ENCODE results near the gene CHST2. TPM values are rescaled to one million over a fixed set of nuclear protein-coding genes. Genes with fewer than 3 reads are reported as not detected.
A peak's percentile ranks its signal among the peaks of the same experiment; 100 is the strongest.

The CHST2 gene
- polyA plus RNA-seq, 4 donors = 0.81 to 3.4 (median 2.2) TPM; not detected in 1

GRCh38 chr3:143122089-143122430 lies 2.5 kb downstream of the CHST2 start:
- FAIRE-seq = no peak
- Histone ChIP-seq H3K9me3 (ENCODE audit: control insufficient read depth in 2 of 2, insufficient read depth in 1 of 2, low read depth in 1 of 2, low read length in 1 of 2) (peaks cover 0 to 2% of the 10 kb centered on the region in 2 donors), H3K27ac (ENCODE audit: low read depth in 1 of 3, low read length in 2 of 3) (no peak overlapping the region), H3K4me3 (ENCODE audit: low read depth in 1 of 3, low read length in 3 of 3) (no peak overlapping the region), H3K27me3 (ENCODE audit: control insufficient read depth in 3 of 3, insufficient read depth in 3 of 3, low read length in 3 of 3) (peaks cover 0 to 63% (median 14%) of the 10 kb centered on the region in 3 donors), H3K36me3 (ENCODE audit: control insufficient read depth in 3 of 3, insufficient read depth in 2 of 3, low read depth in 1 of 3, low read length in 3 of 3) (peaks cover 0 to 9% (median 0%) of the 10 kb centered on the region in 3 donors), H3K4me1 (ENCODE audit: control insufficient read depth in 3 of 3, insufficient read depth in 2 of 3, low read depth in 1 of 3, low read length in 2 of 3) (peaks cover 0 to 4% (median 0%) of the 10 kb centered on the region in 3 donors)
- no peak for DNase-seq
- WGBS, 3 donors = 94 to 97% (median 95%) methylated on average over 16 of the region's 16 CpGs

GRCh38 chr3:143122608-143123352 lies 3.2 kb downstream of the CHST2 start:
- Histone ChIP-seq H3K27ac (ENCODE audit: low read depth in 1 of 3, low read length in 2 of 3) (peak overlapping the region in 1 of 3 donors; percentile 48), H3K36me3 (ENCODE audit: control insufficient read depth in 3 of 3, insufficient read depth in 2 of 3, low read depth in 1 of 3, low read length in 3 of 3) (peaks cover 0 to 9% (median 0%) of the 10 kb centered on the region in 3 donors), H3K4me1 (ENCODE audit: control insufficient read depth in 3 of 3, insufficient read depth in 2 of 3, low read depth in 1 of 3, low read length in 2 of 3) (peaks cover 0 to 4% (median 0%) of the 10 kb centered on the region in 3 donors), H3K9me3 (ENCODE audit: control insufficient read depth in 2 of 2, insufficient read depth in 1 of 2, low read depth in 1 of 2, low read length in 1 of 2) (peaks cover 0 to 2% of the 10 kb centered on the region in 2 donors), H3K4me3 (ENCODE audit: low read depth in 1 of 3, low read length in 3 of 3) (no peak overlapping the region), H3K27me3 (ENCODE audit: control insufficient read depth in 3 of 3, insufficient read depth in 3 of 3, low read length in 3 of 3) (peaks cover 0 to 58% (median 14%) of the 10 kb centered on the region in 3 donors)
- DNase-seq (no peak), FAIRE-seq (no peak)
- 54 to 58% (median 56%) methylated on average over 4 of the region's 4 CpGs for WGBS, 3 donors

- no peak overlapping the region for H3K4me3 ChIP-seq (ENCODE audit: low read depth in 1 of 3, low read length in 3 of 3)
- WGBS, 3 donors = 62 to 81% (median 71%) methylated on average over 7 of the region's 7 CpGs
- H3K27ac ChIP-seq (ENCODE audit: low read depth in 1 of 3, low read length in 2 of 3) = peak overlapping the region in 1 of 3 donors; percentile 48
- peaks cover 0 to 2% of the 10 kb centered on the region in 2 donors for H3K9me3 ChIP-seq (ENCODE audit: control insufficient read depth in 2 of 2, insufficient read depth in 1 of 2, low read depth in 1 of 2, low read length in 1 of 2)
- FAIRE-seq = no peak
- H3K4me1 ChIP-seq (ENCODE audit: control insufficient read depth in 3 of 3, insufficient read depth in 2 of 3, low read depth in 1 of 3, low read length in 2 of 3) = peaks cover 0 to 4% (median 0%) of the 10 kb centered on the region in 3 donors
- H3K27me3 ChIP-seq (ENCODE audit: control insufficient read depth in 3 of 3, insufficient read depth in 3 of 3, low read length in 3 of 3) = peaks cover 0 to 51% (median 14%) of the 10 kb centered on the region in 3 donors
- DNase-seq = no peak
- peaks cover 0 to 9% (median 0%) of the 10 kb centered on the region in 3 donors for H3K36me3 ChIP-seq (ENCODE audit: control insufficient read depth in 3 of 3, insufficient read depth in 2 of 3, low read depth in 1 of 3, low read length in 3 of 3)
Measured at GRCh38 chr3:143123353-143123984, 3.9 kb downstream of the CHST2 start.

GRCh38 chr3:143124601-143125520 lies 5.3 kb downstream of the CHST2 start:
- H3K4me1 ChIP-seq (ENCODE audit: control insufficient read depth in 3 of 3, insufficient read depth in 2 of 3, low read depth in 1 of 3, low read length in 2 of 3) = peaks cover 0 to 4% (median 0%) of the 10 kb centered on the region in 3 donors
- no peak overlapping the region for H3K4me3 ChIP-seq (ENCODE audit: low read depth in 1 of 3, low read length in 3 of 3)
- H3K36me3 ChIP-seq (ENCODE audit: control insufficient read depth in 3 of 3, insufficient read depth in 2 of 3, low read depth in 1 of 3, low read length in 3 of 3) = peaks cover 0 to 9% (median 0%) of the 10 kb centered on the region in 3 donors
- H3K27me3 ChIP-seq (ENCODE audit: control insufficient read depth in 3 of 3, insufficient read depth in 3 of 3, low read length in 3 of 3) = peaks cover 0 to 39% (median 9%) of the 10 kb centered on the region in 3 donors
- no peak overlapping the region for H3K27ac ChIP-seq (ENCODE audit: low read depth in 1 of 3, low read length in 2 of 3)
- DNase-seq = no peak
- WGBS, 3 donors = 17 to 44% (median 35%) methylated on average over 9 of the region's 9 CpGs
- no peak for FAIRE-seq
- H3K9me3 ChIP-seq (ENCODE audit: control insufficient read depth in 2 of 2, insufficient read depth in 1 of 2, low read depth in 1 of 2, low read length in 1 of 2) = peaks cover 0 to 2% of the 10 kb centered on the region in 2 donors

- Histone ChIP-seq H3K9me3 (ENCODE audit: control insufficient read depth in 2 of 2, insufficient read depth in 1 of 2, low read depth in 1 of 2, low read length in 1 of 2) (no peaks in the 10 kb centered on the region), H3K36me3 (ENCODE audit: control insufficient read depth in 3 of 3, insufficient read depth in 2 of 3, low read depth in 1 of 3, low read length in 3 of 3) (no peaks in the 10 kb centered on the region), H3K27me3 (ENCODE audit: control insufficient read depth in 3 of 3, insufficient read depth in 3 of 3, low read length in 3 of 3) (peaks cover 0 to 15% (median 0%) of the 10 kb centered on the region in 3 donors), H3K4me1 (ENCODE audit: control insufficient read depth in 3 of 3, insufficient read depth in 2 of 3, low read depth in 1 of 3, low read length in 2 of 3) (peaks cover 0 to 4% (median 0%) of the 10 kb centered on the region in 3 donors), H3K4me3 (ENCODE audit: low read depth in 1 of 3, low read length in 3 of 3) (no peak overlapping the region), H3K27ac (ENCODE audit: low read depth in 1 of 3, low read length in 2 of 3) (no peak overlapping the region)
- DNase-seq = no peak
- no peak for FAIRE-seq
- 91 to 93% (median 91%) methylated on average over 3 of the region's 3 CpGs for WGBS, 3 donors
Measured at GRCh38 chr3:143127801-143128200, 8.2 kb downstream of the CHST2 start.

GRCh38 chr3:143128227-143128955 lies 8.8 kb downstream of the CHST2 start:
- Histone ChIP-seq H3K36me3 (ENCODE audit: control insufficient read depth in 3 of 3, insufficient read depth in 2 of 3, low read depth in 1 of 3, low read length in 3 of 3) (no peaks in the 10 kb centered on the region), H3K4me3 (ENCODE audit: low read depth in 1 of 3, low read length in 3 of 3) (no peak overlapping the region), H3K4me1 (ENCODE audit: control insufficient read depth in 3 of 3, insufficient read depth in 2 of 3, low read depth in 1 of 3, low read length in 2 of 3) (peaks cover 0 to 4% (median 0%) of the 10 kb centered on the region in 3 donors), H3K27me3 (ENCODE audit: control insufficient read depth in 3 of 3, insufficient read depth in 3 of 3, low read length in 3 of 3) (peaks cover 0 to 10% (median 0%) of the 10 kb centered on the region in 3 donors), H3K27ac (ENCODE audit: low read depth in 1 of 3, low read length in 2 of 3) (peak overlapping the region in 1 of 3 donors; percentile 25), H3K9me3 (ENCODE audit: control insufficient read depth in 2 of 2, insufficient read depth in 1 of 2, low read depth in 1 of 2, low read length in 1 of 2) (no peaks in the 10 kb centered on the region)
- 61 to 69% (median 67%) methylated on average over 5 of the region's 5 CpGs for WGBS, 3 donors
- FAIRE-seq (no peak), DNase-seq (no peak)

GRCh38 chr3:143132246-143132980 lies 12.8 kb downstream of the CHST2 start:
- FAIRE-seq = no peak
- H3K9me3 ChIP-seq (ENCODE audit: control insufficient read depth in 2 of 2, insufficient read depth in 1 of 2, low read depth in 1 of 2, low read length in 1 of 2) = no peaks in the 10 kb centered on the region
- H3K4me3 ChIP-seq (ENCODE audit: low read depth in 1 of 3, low read length in 3 of 3) = no peak overlapping the region
- H3K4me1 ChIP-seq (ENCODE audit: control insufficient read depth in 3 of 3, insufficient read depth in 2 of 3, low read depth in 1 of 3, low read length in 2 of 3) = no peaks in the 10 kb centered on the region
- peaks cover 0 to 4% (median 0%) of the 10 kb centered on the region in 3 donors for H3K27me3 ChIP-seq (ENCODE audit: control insufficient read depth in 3 of 3, insufficient read depth in 3 of 3, low read length in 3 of 3)
- H3K36me3 ChIP-seq (ENCODE audit: control insufficient read depth in 3 of 3, insufficient read depth in 2 of 3, low read depth in 1 of 3, low read length in 3 of 3) = no peaks in the 10 kb centered on the region
- H3K27ac ChIP-seq (ENCODE audit: low read depth in 1 of 3, low read length in 2 of 3) = no peak overlapping the region
- 75 to 86% (median 82%) methylated on average over 3 of the region's 3 CpGs for whole genome bisulfite sequencing, 3 donors
- DNase-seq = no peak
